ENCODE measurements around the gene SEC62. TPM values are rescaled to one million over a fixed set of nuclear protein-coding genes. Genes with fewer than 3 reads are reported as not detected.
A peak's percentile ranks its signal among the peaks of the same experiment; 100 is the strongest.

Gene SEC62
- polyA plus RNA-seq, 3 donors = 15.6 to 117 (median 95.2) TPM

DNA sequence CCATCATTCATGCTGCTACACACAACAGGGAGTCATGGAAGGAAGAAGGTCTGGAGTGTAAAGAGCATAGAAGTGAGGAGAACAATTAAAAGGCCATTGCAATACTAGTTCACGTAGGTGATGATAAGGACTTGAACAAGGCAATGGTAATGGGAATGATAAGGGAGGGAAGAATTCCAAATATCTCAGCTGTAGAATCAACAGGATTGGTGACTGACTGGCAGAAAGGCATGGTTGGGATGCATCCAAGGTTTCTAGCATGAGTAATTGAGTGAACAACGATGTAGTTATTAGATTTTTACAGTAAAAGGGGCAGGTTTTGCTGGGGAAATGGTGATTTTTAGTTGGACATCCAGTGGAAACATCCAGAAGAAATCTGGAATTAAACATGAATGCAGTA lies 2.4 kb upstream of the SEC62 start:
- Mint-ChIP-seq H3K27ac (no peak overlapping the region), H3K36me3 (peaks cover 4 to 6% of the 10 kb centered on the region in 2 donors), H3K4me1 (peaks cover 27% of the 10 kb centered on the region), H3K27me3 (ENCODE audit: low read depth in 3 of 3) (peaks cover 0 to 4% (median 2%) of the 10 kb centered on the region in 3 donors), H3K9me3 (peaks cover 0 to 4% (median 0%) of the 10 kb centered on the region in 7 donors), H3K4me3 (no peak overlapping the region)
- no peak for DNase-seq
- TF ChIP-seq CTCF (IDR thresholded peaks at IDR 0.05) = no peak
- intact Hi-C loops (cut with micrococcal nuclease) = loop anchor here in 1 of 2 donors (10.0 kb wide), 2 partner anchors 99 to 199 kb away; partner anchors contain the start of genes ACTRT3, LRRC31 and TERC
- Histone ChIP-seq H2AFZ (ENCODE audit: insufficient read depth, low read depth, low read length, poor library complexity, severe bottlenecking) (peak overlapping the region; percentile 8), H3K79me2 (ENCODE audit: insufficient read depth, low read length) (peaks cover 30% of the 10 kb centered on the region), H3K36me3 (replicated peaks in 1 of 2; ENCODE audit: control insufficient read depth in 1 of 2, insufficient read depth in 2 of 2, low read length in 2 of 2) (no peaks in the 10 kb centered on the region), H4K20me1 (ENCODE audit: insufficient read depth, low read length) (no peaks in the 10 kb centered on the region), H3K9ac (ENCODE audit: insufficient read depth, low read length, poor library complexity, severe bottlenecking) (no peak overlapping the region), H3K27me3 (ENCODE audit: control insufficient read depth in 2 of 2, insufficient read depth in 2 of 2, low read length in 2 of 2) (no peaks in the 10 kb centered on the region), H3K4me3 (replicated peaks in 1 of 3; ENCODE audit: low read depth in 2 of 3, low read length in 3 of 3) (no peak overlapping the region), H3K27ac (ENCODE audit: low read depth in 1 of 2, low read length in 2 of 2) (no peak overlapping the region), H3K4me2 (replicated peaks; ENCODE audit: extremely low read depth, low read length, poor library complexity, severe bottlenecking) (no peak overlapping the region), H3K9me3 (replicated peaks in 1 of 2; ENCODE audit: control insufficient read depth in 1 of 2, insufficient read depth in 1 of 2, low read length in 2 of 2) (no peaks in the 10 kb centered on the region), H3K4me1 (ENCODE audit: control insufficient read depth in 1 of 2, insufficient read depth in 2 of 2, low read length in 2 of 2) (peaks cover 21 to 26% of the 10 kb centered on the region in 2 donors)
- WGBS (ENCODE audit: insufficient coverage) = 100% methylated on average over 2 of the region's 2 CpGs

DNA sequence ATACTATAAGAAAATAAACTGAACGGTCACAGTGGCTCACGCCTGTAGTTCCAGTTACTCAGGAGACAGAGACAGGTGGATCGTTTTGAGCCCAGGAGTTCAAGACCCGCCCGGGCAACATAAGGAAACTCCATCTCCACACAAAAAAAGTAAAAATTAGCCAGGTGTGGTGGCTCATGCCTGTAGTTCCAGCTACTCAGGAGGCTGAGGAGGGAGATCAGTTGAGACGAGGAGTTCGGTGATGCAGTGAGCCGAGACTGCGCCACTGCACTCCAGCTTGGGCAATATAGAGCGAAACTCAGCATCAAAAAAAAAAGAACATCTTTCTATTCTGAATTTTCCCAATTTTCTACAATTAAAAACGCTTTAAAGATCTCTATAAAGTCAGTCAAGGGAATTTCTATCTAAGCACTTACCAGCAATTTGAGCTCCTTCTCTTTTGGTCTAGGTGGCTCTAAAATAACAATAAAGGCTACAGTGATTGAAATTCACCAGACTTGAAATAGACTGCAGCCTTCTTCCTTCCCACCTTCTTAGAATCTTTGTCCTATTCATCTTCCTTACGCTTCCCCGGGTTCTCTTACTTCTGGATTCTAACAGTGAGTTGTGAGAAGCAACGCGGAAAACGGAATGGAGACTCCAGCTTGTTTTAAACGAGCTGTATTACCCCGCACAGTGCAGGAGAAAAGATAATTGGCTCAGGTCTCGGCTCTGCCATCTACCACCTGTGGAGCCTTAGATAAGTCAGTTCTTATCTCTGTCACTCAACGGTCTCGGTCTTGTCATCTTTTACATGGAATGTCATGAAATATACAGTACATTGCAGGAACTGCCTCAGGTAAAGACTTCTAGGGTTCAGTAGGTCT lies 812 bp upstream of the SEC62 start:
- 82% methylated on average over 11 of the region's 21 CpGs for WGBS (ENCODE audit: insufficient coverage)
- H3K4me1 ChIP-seq (ENCODE audit: control insufficient read depth in 1 of 2, insufficient read depth in 2 of 2, low read length in 2 of 2) = peaks cover 27 to 36% of the 10 kb centered on the region in 2 donors
- peak overlapping the region; percentile 67 for H2AFZ ChIP-seq (ENCODE audit: insufficient read depth, low read depth, low read length, poor library complexity, severe bottlenecking)
- Mint-ChIP-seq H3K36me3 (peaks cover 10 to 15% of the 10 kb centered on the region in 2 donors), H3K4me3 (peak overlapping the region; percentile 93 to 94), H3K27me3 (ENCODE audit: low read depth in 3 of 3) (peaks cover 0 to 2% (median 2%) of the 10 kb centered on the region in 3 donors), H3K27ac (peak overlapping the region; percentile 96 to 99 (median 98)), H3K4me1 (peaks cover 39% of the 10 kb centered on the region), H3K9me3 (peaks cover 0 to 4% (median 0%) of the 10 kb centered on the region in 7 donors)
- H3K9ac ChIP-seq (ENCODE audit: insufficient read depth, low read length, poor library complexity, severe bottlenecking) = peak overlapping the region; percentile 97
- peak overlapping the region; percentile 95 to 98 for H3K27ac ChIP-seq (ENCODE audit: low read depth in 1 of 2, low read length in 2 of 2)
- no peak for DNase-seq
- H4K20me1 ChIP-seq (ENCODE audit: insufficient read depth, low read length) = peaks cover 7% of the 10 kb centered on the region
- no peaks in the 10 kb centered on the region for H3K27me3 ChIP-seq (ENCODE audit: control insufficient read depth in 2 of 2, insufficient read depth in 2 of 2, low read length in 2 of 2)
- peak overlapping the region; percentile 73 for H3K4me2 ChIP-seq (replicated peaks; ENCODE audit: extremely low read depth, low read length, poor library complexity, severe bottlenecking)
- peak overlapping the region; percentile 78 to 88 (median 81) for H3K4me3 ChIP-seq (replicated peaks in 1 of 3; ENCODE audit: low read depth in 2 of 3, low read length in 3 of 3)
- peaks cover 7 to 11% of the 10 kb centered on the region in 2 donors for H3K36me3 ChIP-seq (replicated peaks in 1 of 2; ENCODE audit: control insufficient read depth in 1 of 2, insufficient read depth in 2 of 2, low read length in 2 of 2)
- no peak for TF ChIP-seq CTCF (IDR thresholded peaks at IDR 0.05)
- H3K9me3 ChIP-seq (replicated peaks in 1 of 2; ENCODE audit: control insufficient read depth in 1 of 2, insufficient read depth in 1 of 2, low read length in 2 of 2) = no peaks in the 10 kb centered on the region
- peaks cover 47% of the 10 kb centered on the region for H3K79me2 ChIP-seq (ENCODE audit: insufficient read depth, low read length)
- intact Hi-C loops (cut with micrococcal nuclease) = loop anchor here (2.0 to 10.0 kb wide), 5 partner anchors 33 to 391 kb away; partner anchors contain the start of genes ACTRT3 (in 2 of the 2), TERC (in 2 of the 2), LRRC31 (in 1 of the 2) and SKIL (in 1 of the 2)

Data from CD14-positive monocyte (primary cell).